H9 (cell line): Measurements from ENCODE around the gene SCUBE1. TPM values are rescaled to one million over a fixed set of nuclear protein-coding genes. Genes with fewer than 3 reads are reported as not detected.

Source experiments
- DNase-seq: peaks from one replicate; pipeline ENCODE4 v3.0.0-alpha.2; 2017
- H2AFZ ChIP-seq: one replicate; pipeline ENCODE4 v1.6.1; 2013; ENCODE audit warnings: mild to moderate bottlenecking, low read length, control low read depth, moderate library complexity
- H2AK5ac ChIP-seq: 2 replicates; pipeline ENCODE4 v1.6.1; 2013; ENCODE audit warnings: low read length, control low read depth, mixed read lengths; ENCODE audit not compliant: insufficient read length
- H2BK120ac ChIP-seq: one replicate; pipeline ENCODE4 v1.6.1; 2013; ENCODE audit warnings: low read depth, mild to moderate bottlenecking, low read length, control low read depth, inconsistent platforms; ENCODE audit not compliant: poor library complexity, severe bottlenecking
- H2BK12ac ChIP-seq: 2 replicates; pipeline ENCODE4 v1.6.1; 2013; ENCODE audit warnings: low read length, control low read depth, mixed read lengths, low read depth; ENCODE audit not compliant: insufficient read length
- H2BK15ac ChIP-seq: 2 replicates; pipeline ENCODE4 v1.6.1; 2013; ENCODE audit warnings: low read depth, low read length, control low read depth
- H2BK20ac ChIP-seq: one replicate; pipeline ENCODE4 v1.6.1; 2013; ENCODE audit warnings: low read depth, mild to moderate bottlenecking, low read length, control low read depth, inconsistent platforms; ENCODE audit not compliant: poor library complexity, severe bottlenecking
- H2BK5ac ChIP-seq: 2 replicates; pipeline ENCODE4 v1.6.1; 2013; ENCODE audit warnings: low read length, control low read depth, mixed read lengths; ENCODE audit not compliant: insufficient read length
- H3K14ac ChIP-seq: 2 replicates; pipeline ENCODE4 v1.6.1; 2013; ENCODE audit warnings: low read length, control low read depth; ENCODE audit not compliant: insufficient read depth
- H3K18ac ChIP-seq: 2 replicates; pipeline ENCODE4 v1.6.1; 2013; ENCODE audit warnings: low read depth, mild to moderate bottlenecking, mixed read lengths, low read length, control low read depth; ENCODE audit not compliant: insufficient read length
- H3K23ac ChIP-seq: 2 replicates; pipeline ENCODE4 v1.6.1; 2013; ENCODE audit warnings: low read length, control low read depth, mixed read lengths, low read depth; ENCODE audit not compliant: insufficient read length
- H3K23me2 ChIP-seq: 2 replicates; pipeline ENCODE4 v1.6.1; 2013; ENCODE audit warnings: low read depth, mild to moderate bottlenecking, mixed read lengths, low read length, control low read depth; ENCODE audit not compliant: insufficient read length, poor library complexity, severe bottlenecking
- H3K27ac ChIP-seq: 2 replicates; pipeline ENCODE4 v1.5.1; 2013; ENCODE audit warnings: low read length, control low read depth, mixed read lengths, low read depth; ENCODE audit not compliant: insufficient read length
- H3K27me3 ChIP-seq: 2 replicates; pipeline ENCODE4 v1.6.1; 2013; ENCODE audit warnings: low read length, control low read depth, inconsistent platforms; ENCODE audit not compliant: insufficient read depth
- H3K4ac ChIP-seq: 2 replicates; pipeline ENCODE4 v1.6.1; 2013; ENCODE audit warnings: low read depth, mild to moderate bottlenecking, control low read depth, inconsistent platforms, low read length, moderate library complexity
- H3K4me1 ChIP-seq: 2 replicates; pipeline ENCODE4 v1.6.1; 2013; ENCODE audit warnings: low read length, control low read depth, inconsistent platforms; ENCODE audit not compliant: insufficient read depth
- H3K4me2 ChIP-seq: 2 replicates; pipeline ENCODE4 v1.6.1; 2013; ENCODE audit warnings: low read length, control low read depth, mixed read lengths; ENCODE audit not compliant: insufficient read length, insufficient read depth
- H3K56ac ChIP-seq: 2 replicates; pipeline ENCODE4 v1.6.1; 2013; ENCODE audit warnings: low read depth, mild to moderate bottlenecking, mixed read lengths, low read length, control low read depth; ENCODE audit not compliant: insufficient read length
- H3K79me1 ChIP-seq: 2 replicates; pipeline ENCODE4 v1.6.1; 2013; ENCODE audit warnings: low read depth, mild to moderate bottlenecking, moderate library complexity, low read length, control low read depth, inconsistent platforms; ENCODE audit not compliant: insufficient read depth, poor library complexity, severe bottlenecking
- H3K79me2 ChIP-seq: 2 replicates; pipeline ENCODE4 v1.6.1; 2013; ENCODE audit warnings: low read length, control low read depth, inconsistent platforms; ENCODE audit not compliant: insufficient read depth
- H3K9ac ChIP-seq: 2 replicates; pipeline ENCODE4 v1.6.1; 2013; ENCODE audit warnings: low read length, control low read depth, mixed read lengths; ENCODE audit not compliant: insufficient read length; ENCODE audit errors: extremely low read depth
- H3K9me3 ChIP-seq: one replicate; pipeline ENCODE4 v1.6.1; 2013; ENCODE audit warnings: low read depth, low read length, inconsistent platforms; ENCODE audit not compliant: control insufficient read depth
- H3T11ph ChIP-seq: one replicate; pipeline ENCODE4 v1.6.1; 2013; ENCODE audit warnings: mild to moderate bottlenecking, low read length, control low read depth, inconsistent platforms
- H4K20me1 ChIP-seq: one replicate; pipeline ENCODE4 v1.6.1; 2013; ENCODE audit not compliant: control insufficient read depth, insufficient read length, insufficient read depth
- H4K5ac ChIP-seq: 2 replicates; pipeline ENCODE4 v1.6.1; 2013; ENCODE audit warnings: low read depth, mild to moderate bottlenecking, mixed read lengths, low read length, control low read depth; ENCODE audit not compliant: insufficient read length
- H4K8ac ChIP-seq: replicated peaks from 2 replicates; pipeline ENCODE4 v1.6.1; 2013; ENCODE audit warnings: low read length, control low read depth, mixed read lengths, low read depth; ENCODE audit not compliant: insufficient read length
- H4K91ac ChIP-seq: 2 replicates; pipeline ENCODE4 v1.6.1; 2013; ENCODE audit warnings: low read depth, mild to moderate bottlenecking, moderate library complexity, mixed read lengths, low read length, control low read depth; ENCODE audit not compliant: insufficient read length
- H3K27ac Mint-ChIP-seq, 3 experiments: 2 replicates in 2 of 3; 3 replicates in 1 of 3; pipeline ENCODE4 v1.8.0; 2020 to 2021; ENCODE audit warnings: mixed read lengths in 3 of 3, mild to moderate bottlenecking in 1 of 3, moderate library complexity in 1 of 3
- H3K27me3 Mint-ChIP-seq: 2 replicates; pipeline ENCODE4 v1.8.0; 2021; ENCODE audit warnings: low read depth, mild to moderate bottlenecking, moderate library complexity, mixed read lengths
- H3K36me3 Mint-ChIP-seq, 3 experiments: 2 replicates in 2 of 3; 3 replicates in 1 of 3; pipeline ENCODE4 v1.8.0; 2020 to 2021; ENCODE audit warnings: low read depth in 3 of 3, mixed read lengths in 3 of 3; ENCODE audit not compliant: insufficient read depth in 1 of 3
- H3K4me1 Mint-ChIP-seq, 2 experiments: 2 replicates each; pipeline ENCODE4 v1.8.0; 2020; ENCODE audit warnings: mixed read lengths in 2 of 2
- H3K4me3 Mint-ChIP-seq, 2 experiments: 2 replicates in 1 of 2; 3 replicates in 1 of 2; pipeline ENCODE4 v1.8.0; 2020 to 2021; ENCODE audit warnings: mild to moderate bottlenecking in 2 of 2, mixed read lengths in 2 of 2, moderate library complexity in 1 of 2
- H3K9me3 Mint-ChIP-seq, 2 experiments: 2 replicates in 1 of 2; 3 replicates in 1 of 2; pipeline ENCODE4 v1.8.0; 2020; ENCODE audit warnings: mild to moderate bottlenecking in 2 of 2, mixed read lengths in 2 of 2, moderate library complexity in 1 of 2
- WGBS: extraction: QIAGEN DNeasy Blood & Tissue Kit; methylation state at CpG from one replicate; pipeline ENCODE4 v1.1.7; 2013; ENCODE audit warnings: missing lambda C conversion rate, low lambda C conversion rate, mixed read lengths; ENCODE audit not compliant: insufficient read length; ENCODE audit errors: extremely low coverage; 5-methylcytosine and 5-hydroxymethylcytosine counted together
- total RNA-seq: library from RNA; stranded (reverse); gene quantifications from 2 replicates; pipeline ENCODE4 v1.2.1, GENCODE V29; 2021
- TF ChIP-seq, protein P1 (sequence below): fragments of 200-600 bp; sonication (generic); conservative IDR thresholded peaks from 3 replicates; pipeline ENCODE4 v1.8.0; 2021; ENCODE audit warnings: antibody characterized with exemption, mild to moderate bottlenecking

Gene SCUBE1
- total RNA-seq, 1 experiment from 2014 or later, result 1.2 TPM

DNA sequence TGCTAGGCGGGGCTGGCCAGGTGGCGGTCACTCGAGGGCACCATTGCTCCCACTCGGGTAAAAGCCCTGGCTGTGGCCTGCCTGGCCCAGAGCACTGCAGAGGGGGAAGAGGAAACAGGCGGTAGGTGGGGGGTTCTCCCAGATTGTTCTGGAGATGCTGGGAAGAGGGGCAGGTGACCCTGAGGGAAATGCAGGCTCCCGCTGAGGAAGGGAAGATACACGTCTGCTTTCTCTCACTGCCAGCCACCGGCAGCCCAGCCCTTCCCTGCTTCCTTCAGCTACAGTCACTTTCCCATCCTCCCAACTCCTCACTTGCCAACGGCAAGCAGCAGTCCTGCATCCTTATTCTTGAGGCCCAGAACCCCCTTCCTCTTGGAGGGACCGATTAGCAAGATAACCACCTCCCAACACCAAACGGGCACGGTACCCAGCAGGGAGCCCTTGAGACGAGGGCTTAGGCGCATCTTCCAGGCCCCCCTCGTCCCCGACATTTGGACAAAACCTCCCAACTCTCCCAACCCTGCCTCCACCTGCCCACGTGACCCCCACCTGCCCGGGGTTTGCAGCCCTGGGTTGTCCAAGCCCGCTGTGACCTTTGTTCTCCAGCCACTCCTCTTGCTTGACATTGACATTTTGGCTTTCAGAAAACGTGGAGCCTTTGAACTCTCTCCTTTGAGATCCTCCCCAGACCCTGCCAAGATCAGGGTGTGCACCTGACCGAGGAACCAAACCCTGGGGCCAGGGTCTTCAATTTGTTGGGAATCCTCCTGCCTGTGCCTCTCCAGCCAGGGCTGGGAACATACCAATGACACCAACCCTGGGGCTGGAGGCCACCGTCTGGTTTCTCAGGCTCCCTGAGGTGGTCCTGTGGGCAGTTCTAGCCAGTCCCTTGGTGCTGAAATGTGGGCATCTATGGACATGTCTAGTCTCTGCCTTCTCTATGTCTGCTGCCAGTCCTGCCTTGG is 107.4 kb downstream of the SCUBE1 start:
- no peak overlapping the region for H3K56ac ChIP-seq
- WGBS, result no CpG with 5 or more reads among the region's 22 CpGs
- no peak overlapping the region for H2AFZ ChIP-seq
- H4K20me1 ChIP-seq, result no peaks in the 10 kb centered on the region
- no peak overlapping the region; the same call in 1 of the 2 replicates for H3K14ac ChIP-seq
- Mint-ChIP-seq H3K4me1 (peaks cover 8 to 13% of the 10 kb centered on the region in 2 experiments), H3K4me3 (no peak overlapping the region), H3K27me3 (peaks cover 2% of the 10 kb centered on the region; the same call in 1 of the 2 replicates), H3K9me3 (no peaks in the 10 kb centered on the region; a peak in 1 of 5 replicates), H3K27ac (peak overlapping the region in 1 of 3 experiments; percentile 92; a peak in 1 of 7 replicates), H3K36me3 (no peaks in the 10 kb centered on the region)
- H3K79me2 ChIP-seq, result no peaks in the 10 kb centered on the region
- H2BK20ac ChIP-seq, result no peak overlapping the region
- no peak overlapping the region for H3T11ph ChIP-seq
- no peak overlapping the region for H3K9ac ChIP-seq
- H2BK12ac ChIP-seq, result no peak overlapping the region
- DNase-seq, result no peak
- no peak overlapping the region for H3K18ac ChIP-seq
- no peaks in the 10 kb centered on the region for H3K79me1 ChIP-seq
- no peak overlapping the region for H4K5ac ChIP-seq
- H3K23ac ChIP-seq, result no peak overlapping the region
- no peaks in the 10 kb centered on the region for H3K9me3 ChIP-seq
- H4K91ac ChIP-seq, result no peak overlapping the region
- no peak overlapping the region for H3K4ac ChIP-seq
- no peaks in the 10 kb centered on the region for H3K23me2 ChIP-seq
- H2BK15ac ChIP-seq, result no peak overlapping the region
- no peak overlapping the region for H3K4me2 ChIP-seq
- no peak overlapping the region for H4K8ac ChIP-seq
- H3K27me3 ChIP-seq, result no peaks in the 10 kb centered on the region
- TF ChIP-seq, protein P1, sequence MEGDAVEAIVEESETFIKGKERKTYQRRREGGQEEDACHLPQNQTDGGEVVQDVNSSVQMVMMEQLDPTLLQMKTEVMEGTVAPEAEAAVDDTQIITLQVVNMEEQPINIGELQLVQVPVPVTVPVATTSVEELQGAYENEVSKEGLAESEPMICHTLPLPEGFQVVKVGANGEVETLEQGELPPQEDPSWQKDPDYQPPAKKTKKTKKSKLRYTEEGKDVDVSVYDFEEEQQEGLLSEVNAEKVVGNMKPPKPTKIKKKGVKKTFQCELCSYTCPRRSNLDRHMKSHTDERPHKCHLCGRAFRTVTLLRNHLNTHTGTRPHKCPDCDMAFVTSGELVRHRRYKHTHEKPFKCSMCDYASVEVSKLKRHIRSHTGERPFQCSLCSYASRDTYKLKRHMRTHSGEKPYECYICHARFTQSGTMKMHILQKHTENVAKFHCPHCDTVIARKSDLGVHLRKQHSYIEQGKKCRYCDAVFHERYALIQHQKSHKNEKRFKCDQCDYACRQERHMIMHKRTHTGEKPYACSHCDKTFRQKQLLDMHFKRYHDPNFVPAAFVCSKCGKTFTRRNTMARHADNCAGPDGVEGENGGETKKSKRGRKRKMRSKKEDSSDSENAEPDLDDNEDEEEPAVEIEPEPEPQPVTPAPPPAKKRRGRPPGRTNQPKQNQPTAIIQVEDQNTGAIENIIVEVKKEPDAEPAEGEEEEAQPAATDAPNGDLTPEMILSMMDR, result no peak
- H3K27ac ChIP-seq, result no peak overlapping the region
- no peak overlapping the region for H2BK5ac ChIP-seq
- H2AK5ac ChIP-seq, result no peak overlapping the region
- no peaks in the 10 kb centered on the region for H3K4me1 ChIP-seq
- no peak overlapping the region for H2BK120ac ChIP-seq
